Inferior parietal cortex (tissue), 1 donor: ENCODE measurements around the gene NPBWR2.

Source experiments
- DNase-seq: peaks from one replicate; pipeline ENCODE4 v3.0.0-alpha.2; 2016; ENCODE audit errors: extremely low spot score

The NPBWR2 gene

DNA sequence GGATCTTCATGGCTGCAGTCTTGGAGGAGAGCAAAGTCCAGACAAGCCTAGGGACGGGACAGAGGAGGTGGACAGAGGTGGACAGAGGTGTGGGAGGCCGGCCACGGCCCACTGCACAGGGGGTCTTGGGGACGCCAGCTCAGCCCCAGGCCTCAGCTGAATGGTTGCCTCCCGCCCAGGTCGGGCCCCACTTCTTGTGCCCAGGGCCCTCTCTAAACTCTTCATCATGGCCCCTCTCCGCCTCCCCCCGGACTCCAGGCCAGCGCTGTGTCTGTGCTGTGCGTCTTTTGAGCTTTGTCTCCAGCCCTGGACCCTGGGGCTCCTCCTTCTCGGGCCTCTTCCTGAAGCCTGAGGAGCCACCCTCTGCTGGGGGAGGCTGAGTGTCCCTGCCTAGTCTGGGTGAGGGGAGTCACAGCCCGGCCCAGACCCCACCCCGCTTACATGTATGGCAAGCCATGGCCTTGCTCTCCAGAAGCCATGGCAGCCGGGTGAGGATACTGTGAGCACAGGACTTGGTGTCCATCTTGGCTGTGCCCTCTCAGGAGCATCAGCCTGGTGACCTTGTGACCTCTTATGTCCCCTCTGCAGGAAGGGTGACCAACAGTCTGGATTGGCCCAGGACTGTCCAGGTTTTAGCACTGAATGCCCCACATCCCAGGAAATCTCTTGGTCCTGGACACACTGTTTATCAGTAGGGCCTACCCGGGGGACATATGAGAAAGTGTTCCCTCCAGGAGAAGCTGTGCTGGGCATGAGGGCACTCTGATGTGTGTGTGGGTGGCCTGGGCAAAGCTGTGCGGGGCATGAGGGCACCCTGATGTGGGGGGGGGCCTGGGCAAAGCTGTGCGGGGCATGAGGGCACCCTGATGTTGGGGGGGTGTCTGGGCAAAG lies 9.4 kb upstream of the NPBWR2 start:
- DNase-seq, result no peak

DNA sequence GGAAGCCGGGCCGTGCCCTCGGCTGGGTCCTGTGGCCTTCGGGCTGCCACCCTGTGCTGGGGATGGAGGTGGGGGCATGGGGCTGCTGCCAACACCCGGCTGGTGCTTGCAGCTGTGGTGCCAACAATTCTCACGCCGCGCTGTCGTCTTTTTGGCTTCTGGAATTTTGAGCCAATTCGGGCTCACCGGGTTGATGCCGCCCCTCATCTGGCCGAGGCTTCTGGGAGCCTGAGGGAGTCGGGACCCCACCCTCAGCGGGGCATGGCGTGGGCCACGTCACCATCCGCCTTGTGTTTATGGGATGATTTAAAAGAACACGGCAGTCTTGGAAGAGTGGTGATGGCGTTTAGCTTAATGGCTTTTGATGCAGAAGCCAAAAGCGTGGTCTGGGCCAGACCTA lies 8.7 kb upstream of the NPBWR2 start:
- no peak for DNase-seq

DNA sequence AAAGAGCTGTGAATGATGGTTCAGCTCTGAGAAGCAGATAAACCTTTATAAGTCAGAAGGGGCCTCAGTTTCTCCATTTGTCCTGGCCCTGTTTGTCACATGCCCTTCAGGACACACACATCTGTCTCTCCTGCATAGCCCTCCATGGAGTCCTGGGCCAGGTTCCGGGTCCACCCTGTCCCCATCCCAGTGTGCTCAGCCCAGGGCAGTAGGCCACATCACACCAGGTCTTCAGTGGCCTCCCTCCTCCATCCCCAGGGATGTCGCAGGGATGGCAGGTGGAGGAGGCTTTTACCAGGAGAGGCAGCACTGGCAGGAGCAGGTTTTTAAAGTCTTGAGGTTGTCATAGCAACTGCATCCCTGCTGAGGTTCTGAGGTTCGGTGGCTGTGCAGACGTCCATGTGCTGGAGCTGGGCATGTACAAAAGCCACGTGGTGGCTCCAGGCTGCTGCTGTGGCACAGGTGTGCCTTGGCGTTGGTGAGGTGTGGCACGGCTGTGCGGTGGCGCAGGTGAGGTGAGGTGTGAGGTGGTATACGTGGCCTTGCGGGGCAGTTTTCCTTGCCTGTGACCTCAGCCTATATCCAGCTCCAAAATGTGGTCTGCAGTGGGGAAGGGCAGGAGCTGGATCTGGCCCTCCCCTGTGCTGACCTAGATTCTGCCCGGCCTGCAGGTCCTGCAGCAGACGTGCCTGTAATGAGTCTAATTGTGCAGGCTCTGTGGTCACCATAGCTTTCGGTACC lies 8.0 kb upstream of the NPBWR2 start:
- no peak for DNase-seq

DNA sequence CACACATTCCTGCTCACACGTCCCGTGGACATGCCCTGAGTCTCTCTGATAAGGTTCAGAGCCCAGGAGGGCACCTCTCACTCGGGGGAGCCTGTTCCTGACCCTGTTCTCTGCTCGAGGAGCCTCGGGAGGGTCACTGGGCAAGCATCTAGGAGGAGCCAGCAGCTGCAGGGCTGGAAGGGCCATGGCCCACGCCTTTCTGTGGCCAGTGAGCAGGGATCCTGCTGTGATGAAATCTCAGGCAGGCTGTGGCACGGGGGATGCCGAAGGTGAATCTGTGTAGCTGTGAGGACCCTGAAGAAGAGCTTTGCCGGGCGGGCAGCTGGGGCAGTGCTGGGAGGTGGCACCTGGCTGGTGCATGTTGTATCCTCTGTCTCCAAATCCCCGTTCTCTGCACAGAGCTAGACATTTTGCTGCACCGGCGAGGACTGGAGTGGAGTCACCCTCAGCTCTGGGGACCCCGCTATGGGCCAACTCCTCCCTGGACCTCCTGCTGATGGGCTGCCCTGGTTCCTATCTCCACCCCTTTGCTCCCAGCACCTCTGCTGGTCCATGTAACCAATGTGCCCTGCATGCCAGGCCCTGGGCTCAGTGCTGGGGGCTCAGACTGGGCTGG lies 7.1 kb upstream of the NPBWR2 start:
- DNase-seq, result no peak

DNA sequence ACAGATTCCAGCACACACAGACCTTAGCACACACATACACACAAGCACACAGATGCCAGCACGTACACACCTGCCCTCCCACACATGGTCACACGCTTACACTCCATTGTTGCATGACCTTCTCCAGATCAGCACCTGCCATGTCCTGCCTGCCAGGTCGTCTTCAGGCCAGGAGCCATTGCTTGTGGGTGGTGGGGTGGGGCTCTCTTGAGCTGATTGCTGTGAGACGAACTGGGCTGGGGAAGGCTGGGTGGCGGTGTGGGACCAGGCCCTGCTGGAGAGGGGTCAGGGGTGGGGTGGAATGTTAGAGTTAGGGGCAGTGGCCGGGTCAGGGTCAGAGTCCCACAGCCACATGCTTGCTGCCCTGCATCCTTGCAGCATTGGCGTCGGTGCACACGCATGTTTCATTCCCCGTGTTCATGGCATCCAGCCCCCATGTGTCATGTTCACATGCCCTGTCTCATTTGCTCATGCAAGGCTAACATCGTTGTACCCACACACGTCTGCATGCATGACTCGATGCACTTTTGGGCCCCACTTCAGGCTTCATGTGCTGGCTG lies 6.5 kb upstream of the NPBWR2 start:
- no peak for DNase-seq

DNA sequence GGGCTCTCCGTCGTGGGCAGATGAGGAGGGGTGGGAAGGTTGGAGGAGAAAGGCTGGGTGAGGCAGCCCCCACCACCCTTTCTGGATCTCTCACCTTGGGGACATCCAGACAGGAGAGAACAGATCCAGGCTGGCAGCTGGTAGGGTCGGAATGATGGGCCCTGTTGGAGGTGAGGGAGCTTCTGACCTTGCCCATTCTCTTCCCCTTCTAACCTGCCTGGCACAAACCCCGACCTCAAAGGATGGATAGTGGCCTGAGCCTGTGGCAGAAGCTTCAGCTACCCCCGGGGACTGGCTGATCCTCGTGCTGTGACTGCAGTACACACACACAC lies 6.0 kb upstream of the NPBWR2 start:
- no peak for DNase-seq

DNA sequence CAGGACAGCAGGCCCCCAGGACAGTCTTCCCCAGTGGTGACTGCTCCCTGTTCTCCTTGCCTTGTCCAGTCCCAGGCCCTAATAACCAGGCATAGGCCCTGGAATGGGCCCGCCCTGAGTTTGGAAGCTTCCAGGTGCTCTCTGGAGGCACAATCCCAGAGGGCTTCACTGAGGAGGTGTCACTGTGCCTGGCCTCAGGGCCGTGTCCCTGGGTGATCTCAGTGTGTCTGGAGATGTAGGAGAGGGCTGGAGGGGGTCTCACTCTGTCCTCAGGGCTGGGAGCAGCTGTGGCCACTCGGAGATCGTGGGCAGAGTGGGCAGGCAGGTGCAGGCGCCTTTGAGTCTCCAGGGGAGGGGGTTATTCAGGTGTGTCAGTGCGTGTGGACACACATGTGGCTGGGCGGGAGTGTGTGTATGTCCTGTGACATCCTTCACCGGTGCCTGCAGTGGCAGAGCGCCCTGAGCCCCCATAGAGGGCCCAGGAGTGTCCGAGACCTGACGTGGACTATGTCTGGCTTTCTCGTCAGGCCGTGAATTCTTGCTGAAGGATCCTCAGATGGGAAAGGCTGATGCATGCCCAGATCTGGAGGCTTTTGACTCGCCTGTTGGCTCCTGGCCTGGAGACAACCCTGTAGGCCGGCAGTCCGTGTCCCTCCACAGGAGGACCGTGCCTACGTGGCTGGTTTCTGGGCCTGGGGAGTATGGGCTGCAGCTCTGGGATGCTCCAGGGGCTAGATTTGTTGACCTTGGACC lies 5.5 kb upstream of the NPBWR2 start:
- DNase-seq, result no peak

DNA sequence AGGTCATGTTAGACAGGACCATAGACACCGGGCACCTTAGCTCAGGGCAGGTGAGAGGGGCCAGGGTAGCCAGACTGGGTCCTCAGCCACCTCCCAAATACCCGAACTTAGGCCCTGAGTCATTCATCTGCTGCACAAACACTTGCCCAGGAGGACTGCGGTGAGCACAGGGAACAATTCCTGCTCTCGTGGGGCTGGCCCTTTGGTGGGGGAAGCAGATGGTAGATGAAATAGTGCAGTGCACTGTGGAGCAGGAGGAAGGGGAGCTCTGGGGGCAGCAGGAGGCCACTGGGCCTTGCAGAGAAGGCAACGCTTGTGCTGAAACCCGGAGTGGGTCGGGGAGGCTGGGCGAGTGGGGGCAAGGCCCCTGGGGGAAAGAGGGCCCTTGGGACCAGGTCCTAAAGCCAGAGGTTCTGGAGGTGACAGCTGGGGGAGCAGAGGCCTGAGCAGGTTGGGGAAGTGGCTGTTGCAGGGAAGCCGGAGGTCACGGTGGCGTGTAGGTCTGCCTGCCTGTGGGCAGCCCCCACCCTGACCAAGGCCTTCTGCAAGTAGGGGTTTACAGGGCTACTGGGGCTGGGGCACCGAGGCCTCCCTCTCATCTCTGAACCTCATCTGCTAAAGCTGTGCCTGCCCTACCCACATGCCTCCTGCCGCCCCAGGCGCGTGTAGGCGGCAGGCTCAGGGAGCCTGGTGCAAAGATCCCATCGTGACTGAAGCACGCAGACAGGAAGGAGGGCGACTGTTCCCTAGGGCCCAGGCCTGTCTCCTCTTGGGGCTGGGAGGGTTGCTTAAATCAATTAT lies 4.7 kb upstream of the NPBWR2 start:
- DNase-seq, result no peak

DNA sequence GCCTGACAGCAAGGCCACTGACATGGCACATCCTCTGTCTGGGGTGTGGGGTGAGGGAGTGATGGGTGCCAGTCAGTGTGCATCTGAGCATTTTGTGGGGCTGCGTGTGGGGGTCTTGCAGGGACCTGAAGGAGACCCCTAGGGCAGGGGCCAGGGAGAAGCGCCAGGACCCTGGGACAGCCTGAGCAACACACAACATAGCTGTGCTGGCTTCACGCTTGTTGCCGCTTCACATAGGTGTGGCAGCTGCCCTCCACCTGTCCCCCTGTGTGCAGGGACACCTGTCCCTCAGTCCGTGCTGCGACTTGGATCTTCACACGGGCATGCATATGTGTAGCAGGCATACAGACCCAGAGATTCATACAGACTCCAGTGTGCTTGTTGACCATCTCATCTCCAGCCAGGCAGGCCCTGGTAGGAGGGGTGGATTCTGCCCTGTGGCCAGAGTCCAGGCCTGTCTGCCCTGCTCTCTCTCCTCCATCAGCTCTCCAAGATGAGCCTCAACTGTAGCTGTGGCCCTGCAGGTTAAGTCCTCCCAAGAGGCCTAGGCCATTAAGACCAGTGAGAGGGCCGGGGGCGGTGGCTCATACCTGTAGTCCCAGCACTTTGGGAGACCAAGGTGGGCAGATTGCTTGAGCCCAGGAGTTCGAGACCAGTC lies 3.2 kb upstream of the NPBWR2 start:
- no peak for DNase-seq

DNA sequence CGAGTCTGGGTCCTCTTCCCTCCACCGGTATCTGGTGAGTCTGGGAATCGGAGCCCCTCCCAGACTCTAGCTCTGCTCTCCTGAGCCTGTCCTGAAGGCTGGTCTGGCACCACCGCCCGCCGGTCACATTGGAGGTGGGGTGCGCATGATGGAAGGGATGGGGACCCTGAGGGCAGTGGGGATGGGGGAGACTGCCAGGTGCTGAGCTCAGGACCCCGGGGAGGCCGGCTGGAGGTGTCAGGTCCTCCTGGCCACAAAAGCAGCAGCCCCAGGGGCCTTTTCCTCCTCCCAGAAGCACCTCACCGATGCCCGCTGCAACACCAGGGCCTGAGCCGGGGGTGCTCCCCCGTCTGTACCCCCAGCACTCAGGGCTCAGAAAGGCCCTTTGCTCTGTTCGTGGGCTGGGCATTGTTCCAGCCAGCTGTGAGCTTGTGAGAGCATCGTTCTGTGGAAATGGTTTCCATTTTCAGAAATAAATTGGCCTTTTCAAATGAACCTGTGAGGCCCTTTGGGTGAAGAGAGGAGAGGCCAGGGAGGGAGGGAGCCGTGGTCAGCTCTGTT lies 2.5 kb upstream of the NPBWR2 start:
- no peak for DNase-seq

DNA sequence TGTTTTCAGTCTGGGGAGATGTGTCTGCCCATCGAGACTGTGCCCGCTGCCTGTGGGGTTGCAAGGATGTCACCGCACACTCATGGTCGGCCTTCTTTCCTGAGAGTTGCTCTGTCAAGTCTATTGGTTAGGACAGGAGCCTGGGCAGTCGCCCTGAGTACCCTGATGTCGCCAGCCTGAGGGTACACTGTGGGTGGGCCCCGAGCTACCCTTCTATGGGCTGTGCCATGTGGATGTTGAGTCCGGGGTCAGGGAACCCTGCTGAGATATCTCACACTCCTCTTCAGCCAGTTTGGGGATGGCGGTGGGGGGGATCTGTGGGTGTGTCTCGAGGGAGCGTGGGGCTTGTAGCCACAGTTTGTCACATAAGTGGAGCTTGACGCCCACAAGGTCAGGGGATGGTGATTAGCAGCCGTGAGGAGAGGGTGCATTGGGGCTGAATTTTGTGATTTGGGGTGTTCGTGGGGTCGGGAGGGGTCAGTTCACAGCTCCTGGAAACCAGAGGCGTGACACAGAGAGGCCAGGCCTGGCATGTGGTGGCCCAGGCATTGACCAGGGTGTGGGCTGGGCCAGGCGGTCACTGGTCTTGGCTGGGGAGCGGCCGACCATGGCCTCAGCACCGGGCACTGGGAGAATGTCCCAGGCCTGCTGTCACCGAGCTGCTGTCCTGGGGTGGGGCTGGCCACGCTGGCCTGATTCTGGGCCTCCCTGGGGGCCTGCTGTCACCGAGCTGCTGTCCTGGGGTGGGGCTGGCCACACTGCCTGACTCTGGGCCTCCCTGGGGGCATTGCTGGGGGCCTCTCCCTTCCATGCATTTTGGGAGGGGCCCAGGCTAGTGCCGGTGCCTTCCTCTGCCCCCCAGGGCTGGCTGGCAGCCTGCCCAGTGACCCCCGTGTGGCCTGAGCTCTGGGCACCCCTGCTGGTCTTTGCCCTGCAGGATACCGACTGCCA lies 1.6 kb upstream of the NPBWR2 start:
- DNase-seq, result no peak

DNA sequence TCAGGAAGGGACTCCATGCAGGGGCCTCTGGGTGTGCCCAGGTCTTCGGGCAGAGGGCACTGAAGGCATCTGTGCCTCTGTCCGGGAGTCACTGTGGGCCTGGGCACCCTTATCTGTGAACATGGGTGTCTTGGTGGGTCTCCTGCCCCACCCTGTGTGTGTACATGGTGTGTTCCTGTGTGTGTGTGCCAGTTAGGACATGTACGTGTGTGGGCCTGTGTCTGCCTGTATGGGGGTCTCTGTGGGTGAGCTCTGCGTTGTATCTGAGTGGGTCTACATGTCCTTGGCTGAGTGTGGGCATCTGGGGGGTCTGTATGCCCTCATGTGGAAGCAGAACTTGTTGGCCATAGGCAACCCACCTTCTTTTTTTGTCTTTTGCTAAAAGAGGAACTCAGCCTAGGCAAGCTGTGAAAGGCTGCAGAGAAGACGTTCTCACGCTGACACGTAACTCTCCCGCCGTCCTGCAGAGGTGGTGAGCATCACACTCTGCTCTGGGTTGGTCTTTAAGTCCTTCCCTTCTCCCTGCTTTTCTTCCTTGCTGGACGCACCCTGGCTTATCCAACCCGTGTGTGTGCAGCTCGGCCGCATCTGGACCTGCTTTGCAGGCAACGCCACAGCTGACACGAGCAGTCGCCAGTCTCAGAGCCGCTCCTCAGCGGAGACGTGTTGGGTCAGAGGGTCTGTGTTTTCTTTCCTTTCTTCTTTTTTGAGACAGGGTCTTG lies 532 bp upstream of the NPBWR2 start:
- no peak for DNase-seq

DNA sequence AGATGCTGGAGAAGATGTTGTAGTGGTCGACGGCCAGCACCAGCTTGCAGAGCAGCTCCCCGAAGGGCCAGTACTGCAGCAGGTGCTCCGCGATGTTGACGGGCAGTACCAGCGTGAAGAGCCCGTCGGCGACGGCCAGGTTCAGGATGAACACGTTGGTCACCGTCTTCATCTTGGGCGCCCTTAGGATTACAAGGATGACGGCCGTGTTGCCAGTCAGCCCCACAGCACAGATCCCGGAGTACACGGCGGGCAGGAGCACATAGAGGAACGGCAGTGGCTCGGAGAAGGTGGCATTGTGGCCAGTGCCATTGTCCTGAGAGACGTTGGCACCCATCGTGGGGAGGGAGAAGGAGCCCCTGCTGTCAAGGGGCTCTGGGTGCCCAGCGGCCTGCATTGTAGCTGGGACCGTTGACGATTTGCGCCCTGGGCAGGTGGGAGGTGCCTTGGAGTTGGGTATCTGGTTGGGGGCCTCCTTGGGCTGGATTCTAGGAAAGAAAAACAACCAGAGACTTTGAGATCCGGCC lies 867 bp downstream of the NPBWR2 start:
- no peak for DNase-seq

DNA sequence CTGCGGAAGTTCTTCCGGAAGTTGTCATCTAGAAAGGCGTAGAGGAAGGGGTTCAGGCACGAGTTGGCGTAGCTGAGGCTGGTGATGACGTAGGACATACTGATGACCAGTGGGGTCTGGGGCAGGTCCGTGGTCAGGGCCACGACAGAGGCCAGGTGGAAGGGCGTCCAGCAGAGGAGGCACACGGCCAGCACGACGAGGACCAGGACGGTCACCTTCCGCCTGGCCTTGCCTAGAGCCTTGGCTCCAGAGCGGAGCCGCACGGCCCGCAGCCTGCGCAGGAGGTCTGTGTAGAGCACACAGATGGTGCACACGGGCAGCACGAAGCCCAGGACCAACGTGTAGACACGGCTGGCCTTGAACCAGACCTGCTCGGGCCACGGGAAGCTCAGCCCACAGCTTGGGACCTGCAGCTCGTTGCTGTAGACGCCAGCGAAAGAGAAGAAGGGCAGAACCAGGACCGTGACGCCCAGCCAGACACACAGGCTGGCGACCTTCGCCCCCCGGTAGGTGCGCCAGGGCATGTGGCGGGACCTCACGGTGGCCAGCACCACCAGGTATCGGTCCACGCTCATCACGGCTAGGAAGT lies 1.4 kb downstream of the NPBWR2 start:
- DNase-seq, result no peak

DNA sequence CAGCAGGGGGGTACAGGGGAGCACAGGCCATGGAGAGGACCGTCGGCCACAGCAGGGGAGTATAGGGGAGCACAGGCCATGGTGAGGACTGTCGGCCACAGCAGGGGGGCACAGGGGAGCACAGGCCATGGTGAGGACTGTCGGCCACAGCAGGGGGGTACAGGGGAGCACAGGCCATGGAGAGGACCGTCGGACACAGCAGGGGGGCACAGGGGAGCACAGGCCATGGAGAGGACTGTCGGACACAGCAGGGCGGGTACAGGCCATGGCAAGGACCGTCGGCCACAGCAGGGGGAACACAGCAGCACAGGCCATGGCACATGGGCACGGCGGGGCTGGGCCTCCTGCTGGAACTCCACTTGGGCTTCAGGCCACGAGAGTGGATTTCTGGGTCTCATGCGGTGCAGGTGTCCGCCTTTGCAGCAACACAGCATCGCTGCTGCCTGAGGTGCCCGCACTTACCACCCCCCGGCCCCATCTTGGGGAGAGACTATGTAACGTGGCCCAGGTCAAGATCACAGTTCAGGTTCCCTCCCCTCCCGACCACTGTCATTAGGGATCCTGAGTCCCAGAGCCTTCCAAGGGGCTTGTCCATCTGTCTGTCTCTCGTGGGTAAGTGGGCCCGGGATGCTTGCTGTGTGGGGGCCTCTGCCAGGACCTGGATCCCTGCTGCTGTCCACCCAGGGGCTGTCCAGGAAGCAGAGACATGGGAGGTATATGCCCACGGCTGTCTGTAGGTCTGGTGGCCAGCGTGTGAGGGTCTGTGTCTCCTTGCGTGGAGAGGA lies 2.5 kb downstream of the NPBWR2 start:
- DNase-seq, result no peak

DNA sequence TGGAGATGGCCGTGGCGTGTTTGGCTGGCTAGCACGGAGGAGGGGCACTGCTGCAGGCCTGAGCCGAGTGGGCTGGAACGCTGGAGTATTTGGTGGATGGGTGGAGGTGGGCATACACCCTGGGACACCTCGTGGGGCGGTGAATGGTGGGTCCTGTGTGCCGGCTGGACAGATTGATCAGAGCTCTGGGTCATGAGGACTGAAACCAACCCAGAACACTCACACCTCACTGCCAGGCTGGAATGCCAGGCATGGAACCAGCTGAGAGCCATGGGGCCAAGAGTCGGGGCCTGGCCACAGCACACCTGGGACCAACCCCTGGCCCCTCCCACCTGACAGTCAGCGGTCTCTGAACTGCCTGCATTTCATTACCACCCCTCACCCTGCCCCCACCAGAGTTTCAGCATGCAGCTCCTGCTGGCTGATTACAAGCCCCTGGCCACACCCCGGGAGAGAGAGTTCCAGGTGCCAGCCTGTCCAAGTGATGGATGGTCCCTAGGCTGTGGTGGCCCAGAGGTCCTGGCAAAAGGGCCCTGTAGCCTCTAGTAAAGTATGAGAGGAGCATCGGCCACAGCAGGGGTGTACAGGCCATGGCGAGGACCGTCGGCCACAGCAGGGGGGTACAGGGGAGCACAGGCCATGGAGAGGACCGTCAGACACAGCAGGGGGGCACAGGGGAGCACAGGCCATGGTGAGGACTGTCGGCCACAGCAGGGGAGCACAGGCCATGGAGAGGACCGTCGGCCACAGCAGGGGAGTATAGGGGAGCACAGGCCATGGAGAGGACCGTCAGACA lies 3.3 kb downstream of the NPBWR2 start:
- DNase-seq, result no peak
